ENCODE measurements around the gene RUNX1. TPM values are rescaled to one million over a fixed set of nuclear protein-coding genes. Genes with fewer than 3 reads are reported as not detected.

The RUNX1 gene
- total and polyA plus RNA-seq, 2 donors (not counting 1 experiment from before 2014, with no cell fraction given): 26.3 to 73.0 TPM

DNA sequence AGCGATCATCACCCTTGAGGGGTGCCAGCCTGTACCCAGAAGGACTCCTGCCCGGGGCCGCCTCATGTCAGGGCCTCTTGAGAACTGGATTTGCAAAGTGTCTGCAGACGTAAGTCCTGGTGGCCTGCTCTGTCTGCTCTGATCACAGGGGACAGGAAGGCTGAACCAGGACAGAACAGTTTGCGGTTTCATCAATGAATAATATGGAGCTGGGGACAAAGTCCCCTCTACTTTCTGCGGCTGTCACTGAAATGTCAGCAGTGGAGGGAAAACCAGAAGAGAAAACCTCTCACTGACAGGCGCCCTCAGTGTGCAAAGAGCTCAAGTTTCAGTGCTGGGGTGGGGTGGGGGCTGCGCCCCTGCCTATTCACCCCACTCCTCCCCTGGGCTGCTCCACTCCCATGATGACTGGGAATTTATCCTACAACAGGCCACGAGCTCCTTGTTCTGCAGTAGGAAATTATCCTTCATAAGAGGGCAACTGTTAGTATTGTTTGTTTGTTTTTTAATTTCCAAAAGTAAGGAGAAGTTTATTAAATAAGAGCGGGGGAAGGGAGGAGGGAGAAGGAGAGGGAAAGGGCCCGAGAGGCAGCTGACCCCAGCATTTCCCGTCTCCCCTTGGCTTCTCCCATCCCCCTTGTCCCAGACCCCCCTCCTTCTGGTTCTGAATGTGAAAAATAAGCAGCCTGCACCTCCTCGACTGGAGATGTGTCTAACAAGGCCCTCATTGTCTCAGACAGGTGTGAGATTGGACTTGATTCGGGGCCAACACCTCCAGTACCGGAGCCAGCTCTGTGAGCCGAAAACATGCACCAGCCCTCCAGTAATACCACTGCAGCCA, 231.1 kb downstream of the RUNX1 start:
- H3K4me3 Mint-ChIP-seq: no peak overlapping the region
- CTCF ChIA-PET: no interaction called here
- POLR2A ChIA-PET: no interaction called here
- no peaks in the 10 kb centered on the region for H3K4me1 ChIP-seq (ENCODE audit: control insufficient read depth in 2 of 2, insufficient read depth in 2 of 2, low read length in 2 of 2)
- H3K27me3 Mint-ChIP-seq: no peaks in the 10 kb centered on the region
- peaks cover 5 to 34% of the 10 kb centered on the region in 2 experiments for H3K36me3 ChIP-seq (replicated peaks in 1 of 2; ENCODE audit: control extremely low read depth in 1 of 2, control insufficient read depth in 1 of 2, extremely low read depth in 1 of 2, insufficient read depth in 2 of 2, low read length in 1 of 2)
- no peaks in the 10 kb centered on the region for H3K9me3 ChIP-seq (ENCODE audit: control extremely low read depth in 1 of 3, control insufficient read depth in 2 of 3, insufficient read depth in 1 of 3, low read length in 2 of 3)
- DNase-seq (no peak), ATAC-seq (ENCODE audit: low read depth) (no peak)
- H3K9ac ChIP-seq (ENCODE audit: low read length): no peak overlapping the region
- H3K4me3 ChIP-seq (ENCODE audit: control extremely low read depth in 1 of 5, extremely low read depth in 1 of 5, insufficient read depth in 1 of 5, low read depth in 2 of 5, low read length in 4 of 5): no peak overlapping the region
- no peak overlapping the region for H3K27ac Mint-ChIP-seq
- no peak overlapping the region for H2AFZ ChIP-seq (ENCODE audit: insufficient read depth, low read depth, low read length, poor library complexity, severe bottlenecking)
- H3K27me3 ChIP-seq (replicated peaks in 1 of 4; ENCODE audit: control extremely low read depth in 1 of 4, control insufficient read depth in 3 of 4, insufficient read depth in 4 of 4, low read length in 3 of 4): no peaks in the 10 kb centered on the region
- intact Hi-C loops (cut with micrococcal nuclease): no loop called here
- TF ChIP-seq, protein P1, sequence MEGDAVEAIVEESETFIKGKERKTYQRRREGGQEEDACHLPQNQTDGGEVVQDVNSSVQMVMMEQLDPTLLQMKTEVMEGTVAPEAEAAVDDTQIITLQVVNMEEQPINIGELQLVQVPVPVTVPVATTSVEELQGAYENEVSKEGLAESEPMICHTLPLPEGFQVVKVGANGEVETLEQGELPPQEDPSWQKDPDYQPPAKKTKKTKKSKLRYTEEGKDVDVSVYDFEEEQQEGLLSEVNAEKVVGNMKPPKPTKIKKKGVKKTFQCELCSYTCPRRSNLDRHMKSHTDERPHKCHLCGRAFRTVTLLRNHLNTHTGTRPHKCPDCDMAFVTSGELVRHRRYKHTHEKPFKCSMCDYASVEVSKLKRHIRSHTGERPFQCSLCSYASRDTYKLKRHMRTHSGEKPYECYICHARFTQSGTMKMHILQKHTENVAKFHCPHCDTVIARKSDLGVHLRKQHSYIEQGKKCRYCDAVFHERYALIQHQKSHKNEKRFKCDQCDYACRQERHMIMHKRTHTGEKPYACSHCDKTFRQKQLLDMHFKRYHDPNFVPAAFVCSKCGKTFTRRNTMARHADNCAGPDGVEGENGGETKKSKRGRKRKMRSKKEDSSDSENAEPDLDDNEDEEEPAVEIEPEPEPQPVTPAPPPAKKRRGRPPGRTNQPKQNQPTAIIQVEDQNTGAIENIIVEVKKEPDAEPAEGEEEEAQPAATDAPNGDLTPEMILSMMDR (IDR thresholded peaks at IDR 0.05): no peak
- TF ChIP-seq EZH2 (IDR thresholded peaks at IDR 0.05; ENCODE audit: borderline replicate concordance, insufficient read depth, low read depth, low read length, poor library complexity, severe bottlenecking): no peak
- no peaks in the 10 kb centered on the region for H4K20me1 ChIP-seq (ENCODE audit: control insufficient read depth, insufficient read depth, low read length, poor library complexity, severe bottlenecking)
- no peak overlapping the region for H3K27ac ChIP-seq (ENCODE audit: low read length in 2 of 2)
- no peaks in the 10 kb centered on the region for H3K79me2 ChIP-seq (ENCODE audit: control insufficient read depth, insufficient read depth, low read length)
- no peaks in the 10 kb centered on the region for H3K4me1 Mint-ChIP-seq
- 96% methylated on average over 7 of the region's 16 CpGs for WGBS (ENCODE audit: insufficient coverage)
- H3K9me3 Mint-ChIP-seq (ENCODE audit: insufficient read depth): no peaks in the 10 kb centered on the region
- H3K4me2 ChIP-seq (replicated peaks; ENCODE audit: low read depth, low read length, poor library complexity, severe bottlenecking): no peak overlapping the region

All from B cell (primary cell).